ENCODE data around the gene MRPL21.
"Not testable (repeated sequence)": the region's sequence is repeated elsewhere in the genome, so short reads cannot be mapped to it uniquely, and the experiment has no call there.

The MRPL21 gene

DNA sequence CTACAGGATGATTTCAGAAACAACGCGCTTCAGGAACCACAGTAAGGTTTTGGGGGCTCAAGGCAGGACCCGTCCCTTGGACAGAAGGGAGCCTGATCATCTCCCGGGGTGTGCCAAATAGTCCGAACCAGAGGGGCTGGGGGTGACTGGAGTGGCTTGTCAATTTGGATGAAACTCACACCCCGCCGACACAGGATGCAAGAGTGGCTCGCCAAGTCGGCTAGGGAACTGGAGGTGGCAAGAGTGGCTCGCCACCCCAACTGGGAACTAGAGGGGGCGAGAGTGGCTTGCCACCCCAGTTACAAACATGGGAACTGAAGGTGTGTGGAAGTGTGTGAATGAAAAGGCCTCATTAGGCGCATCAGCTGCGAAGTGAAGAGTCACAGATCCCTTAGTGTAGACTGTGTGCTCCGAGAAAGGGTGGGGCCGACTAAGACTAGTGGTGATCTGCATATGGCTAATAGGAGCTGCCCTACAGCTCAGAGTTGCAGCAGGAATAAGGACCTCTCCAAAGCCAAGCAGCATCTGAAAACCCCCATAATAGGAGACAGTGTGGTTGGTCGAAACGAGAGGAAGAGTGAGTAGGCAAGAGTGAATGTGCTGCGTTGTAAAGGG is 35.3 kb downstream of the MRPL21 start:
- DNase-seq (ENCODE audit: low spot score): no peak

DNA sequence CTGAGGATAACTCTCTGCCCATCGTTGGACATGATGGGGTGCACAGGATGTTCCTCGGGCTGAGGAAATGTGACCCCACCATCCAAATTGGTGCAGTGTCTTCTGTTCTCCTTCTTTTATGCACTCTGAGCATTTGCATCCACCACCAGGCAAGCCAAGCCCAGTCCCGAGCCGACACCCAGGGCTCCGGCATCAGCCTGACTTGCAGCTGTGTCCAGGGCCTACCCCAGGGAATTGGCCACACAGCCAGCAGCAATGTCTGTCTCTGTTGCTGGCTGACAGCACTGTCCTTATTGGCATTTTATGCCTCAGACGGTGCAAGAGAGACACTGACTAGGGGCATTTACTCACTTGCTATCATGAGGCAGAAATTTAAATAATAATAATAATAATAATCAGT is 36.6 kb downstream of the MRPL21 start:
- no peak for DNase-seq (ENCODE audit: low spot score)

DNA sequence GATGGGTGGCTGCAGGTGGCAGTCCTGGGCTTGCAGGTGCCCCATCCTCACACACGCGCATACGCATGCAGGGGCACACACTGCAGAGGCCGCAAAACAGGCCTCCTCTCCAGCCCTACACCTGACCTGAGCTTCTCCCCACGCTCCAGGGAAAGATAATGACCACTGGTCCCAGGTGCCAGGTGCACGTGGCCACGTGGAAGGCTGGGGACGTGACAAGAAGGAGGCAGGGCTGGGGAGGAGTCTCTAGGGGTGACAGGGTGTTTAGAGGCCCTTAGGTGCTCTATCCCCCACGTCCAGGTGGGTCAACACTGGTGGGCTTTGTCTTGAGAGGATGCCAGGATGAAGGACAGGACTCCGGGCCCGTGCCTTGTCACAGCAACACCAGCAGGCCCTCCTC is 38.4 kb downstream of the MRPL21 start:
- DNase-seq (ENCODE audit: low spot score): no peak

DNA sequence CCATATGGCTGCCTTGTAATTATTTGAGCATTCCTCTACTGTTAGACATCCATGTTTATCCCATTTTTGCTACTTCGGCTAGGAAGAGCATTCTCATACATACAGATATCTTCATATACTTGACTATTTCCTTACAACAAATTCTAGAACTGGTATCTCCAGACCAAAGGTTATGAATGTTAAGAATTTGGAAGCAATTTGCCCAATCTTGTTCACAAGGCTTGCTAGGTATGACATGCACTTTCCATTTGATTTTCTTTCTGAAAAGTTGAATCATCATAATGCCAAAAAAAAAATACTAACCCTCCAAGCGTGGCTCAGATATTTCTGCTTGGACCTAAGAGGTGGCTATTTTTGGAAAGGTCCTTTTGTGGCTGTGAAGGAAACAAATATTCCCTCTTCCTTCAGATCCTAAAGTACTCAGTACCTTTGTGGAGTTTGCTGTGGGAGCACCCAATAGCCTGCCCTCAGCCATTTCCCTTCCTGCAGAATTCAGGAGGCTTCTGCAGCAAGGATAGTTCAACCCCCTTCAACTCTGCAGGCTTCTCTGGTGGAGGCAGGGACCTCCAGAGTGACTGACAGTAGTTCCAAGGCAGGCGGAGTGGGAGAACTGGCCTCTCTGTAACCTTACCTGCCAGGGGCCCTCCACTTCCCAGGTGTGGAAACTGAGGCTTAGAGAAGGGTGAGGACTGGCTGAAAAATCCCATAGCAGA is 39.9 kb downstream of the MRPL21 start:
- DNase-seq (ENCODE audit: low spot score): no peak

DNA sequence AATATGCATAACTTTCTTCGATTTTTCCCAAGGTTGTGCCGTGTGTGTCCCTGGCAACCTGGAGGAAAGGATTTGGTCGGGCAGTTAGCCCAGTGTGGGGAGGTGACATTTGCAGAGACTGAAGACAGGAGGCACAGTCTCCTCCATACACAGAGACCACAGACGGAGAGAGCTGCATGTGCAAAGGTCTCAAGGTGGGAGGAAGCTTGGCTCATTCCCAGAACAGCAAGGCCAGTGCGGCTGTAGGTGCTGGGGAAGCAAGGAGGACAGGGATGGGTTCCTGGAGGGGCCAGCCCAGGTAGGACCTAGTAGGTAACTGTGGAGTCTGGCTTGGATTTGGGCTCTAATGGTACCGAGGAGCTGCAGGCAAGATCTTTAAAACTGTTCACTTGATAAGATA is 41.2 kb downstream of the MRPL21 start:
- DNase-seq (ENCODE audit: low spot score): no peak

DNA sequence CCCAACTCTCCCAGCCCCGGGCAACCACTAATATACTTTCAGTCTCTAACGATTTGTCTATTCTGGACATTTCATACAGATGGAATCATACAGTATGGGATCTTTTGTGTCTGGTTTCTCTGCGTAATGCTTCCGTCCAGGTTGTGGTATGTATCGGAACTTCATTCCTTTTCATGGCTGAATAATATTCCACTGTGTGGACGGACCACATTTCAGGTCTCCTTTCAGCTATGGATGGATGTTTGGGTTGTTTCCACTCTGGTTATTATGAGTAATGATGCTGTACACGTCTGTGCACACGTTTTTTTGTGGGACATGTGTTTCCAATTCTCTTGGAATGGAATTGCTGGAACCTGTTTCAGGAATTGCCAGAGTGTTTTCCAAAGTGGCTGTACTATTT is 44.5 kb downstream of the MRPL21 start:
- DNase-seq (ENCODE audit: low spot score): no peak

DNA sequence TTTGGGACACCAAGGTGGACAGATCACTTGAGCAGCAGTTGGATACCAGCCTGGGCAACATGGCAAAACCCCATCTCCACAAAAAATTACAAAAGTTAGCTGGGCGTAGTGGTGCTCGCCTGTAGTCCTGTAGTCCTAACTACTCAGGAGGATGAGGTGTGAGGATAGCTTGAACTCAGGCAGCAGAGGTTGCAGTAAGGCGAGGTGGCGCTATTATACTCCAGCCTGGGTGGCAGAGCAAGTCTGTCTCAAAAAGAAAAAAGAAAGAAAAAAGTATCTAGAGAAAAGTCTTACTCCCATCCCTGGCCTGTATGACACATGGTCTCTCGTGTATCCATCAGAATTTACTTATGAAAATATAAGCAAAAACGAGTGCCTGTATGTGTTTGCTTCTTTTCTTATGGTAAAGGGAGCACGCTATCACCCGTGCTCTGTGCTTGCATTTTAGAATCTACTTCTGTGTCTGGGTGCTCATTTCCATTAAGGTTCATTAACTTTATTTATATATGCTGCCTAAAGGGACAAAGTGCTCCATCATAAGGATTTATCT is 46.5 kb downstream of the MRPL21 start:
- DNase-seq (ENCODE audit: low spot score): no peak

DNA sequence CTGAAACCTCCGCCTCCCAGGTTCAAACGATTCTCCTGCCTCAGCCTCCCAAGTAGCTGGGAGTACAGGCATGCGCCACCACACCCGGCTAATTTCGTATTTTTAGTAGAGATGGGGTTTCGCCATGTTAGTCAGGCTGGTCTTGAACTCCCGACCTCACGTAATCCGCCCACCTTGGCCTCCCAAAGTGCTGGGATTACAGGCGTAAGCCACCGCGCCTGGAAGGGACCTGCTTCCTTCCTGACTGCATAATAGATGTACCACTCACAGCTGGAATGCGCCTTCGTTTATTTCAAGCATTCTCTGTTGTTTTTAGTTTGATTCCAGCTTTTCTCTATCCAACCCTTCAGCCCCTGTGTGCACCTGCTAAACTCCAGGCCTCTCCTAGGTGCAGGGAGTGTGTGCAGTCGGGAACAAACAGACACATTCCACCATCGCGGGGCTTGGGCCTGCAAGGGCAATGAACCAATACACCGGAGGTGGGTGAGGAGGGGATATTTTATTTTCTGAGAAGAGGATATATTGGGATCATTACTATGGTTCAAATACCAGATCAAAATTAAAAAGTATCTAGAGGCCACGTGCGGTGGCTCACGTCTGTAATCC is 47.1 kb downstream of the MRPL21 start:
- DNase-seq (ENCODE audit: low spot score): not testable (repeated sequence)

DNA sequence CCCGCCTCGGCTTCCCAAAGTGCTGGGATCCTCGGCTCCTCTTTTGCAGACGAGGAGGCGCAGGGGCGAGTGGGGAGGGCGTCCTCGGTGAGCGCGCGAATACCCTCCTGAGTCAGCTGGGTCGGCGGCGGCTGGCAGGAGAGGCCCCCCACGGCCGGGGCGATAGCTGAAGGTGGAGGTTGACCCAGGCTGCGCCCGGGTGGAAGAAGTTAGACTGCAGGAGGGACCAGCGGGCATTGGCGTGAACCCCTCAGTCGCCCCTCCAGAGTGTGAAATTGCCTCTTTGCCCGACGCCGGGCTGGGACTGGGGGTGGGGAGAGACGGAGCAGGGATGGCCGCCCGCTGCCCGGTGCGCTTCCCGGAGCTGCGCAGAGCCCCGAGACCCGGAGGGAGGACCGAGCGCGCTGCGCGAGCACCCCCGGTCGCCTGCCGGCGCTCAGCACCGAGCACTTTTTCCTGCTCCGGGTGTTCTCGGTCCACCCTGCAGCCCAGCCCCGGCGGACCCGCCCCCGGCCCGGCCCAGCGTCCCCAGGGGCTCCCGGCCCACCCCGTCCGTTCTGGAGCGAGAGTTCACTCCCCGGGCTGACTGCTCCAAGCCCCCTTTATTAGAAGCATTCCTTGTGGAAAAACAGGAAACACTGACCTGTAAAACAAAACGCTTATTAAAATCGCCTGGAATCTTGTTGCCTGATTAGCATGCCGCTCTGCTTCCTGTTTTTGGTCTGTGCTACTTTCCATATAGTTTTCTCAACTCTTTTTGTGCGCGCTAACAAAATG is 48.2 kb downstream of the MRPL21 start:
- no peak for DNase-seq (ENCODE audit: low spot score)

DNA sequence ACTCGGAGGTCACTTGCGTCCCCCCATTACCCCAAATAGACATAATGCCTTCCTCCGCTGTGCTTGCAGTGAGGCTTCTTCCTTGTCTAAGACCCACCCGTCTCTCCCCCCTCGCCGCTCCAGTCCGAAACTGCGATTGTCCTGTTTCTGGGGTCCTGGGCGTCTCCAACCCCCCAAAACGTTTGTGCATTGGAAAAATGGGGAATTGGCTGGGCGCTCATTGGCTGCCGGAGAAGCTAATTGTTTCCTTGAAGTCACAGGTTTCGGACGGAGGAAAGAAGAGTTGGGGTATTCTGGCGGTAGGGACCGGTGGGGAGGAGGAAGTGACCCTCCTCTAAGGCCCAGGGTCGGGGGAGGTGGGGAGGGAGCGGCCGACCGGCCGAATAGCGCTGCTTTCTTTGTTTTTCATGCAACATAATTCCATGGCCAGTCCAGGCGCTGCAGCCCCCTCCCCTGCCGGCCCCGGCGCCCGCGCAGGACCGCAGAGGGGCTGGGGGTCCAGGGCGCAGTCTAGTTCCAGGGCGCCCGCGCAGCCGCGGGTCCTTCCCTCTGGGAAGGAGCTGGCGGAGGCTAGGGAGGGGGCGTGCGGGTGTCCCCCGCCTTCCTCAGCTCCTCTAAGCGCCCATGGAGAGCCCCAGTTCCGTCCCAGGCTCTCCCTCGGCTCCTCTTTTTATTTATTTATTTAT is 49.2 kb downstream of the MRPL21 start:
- DNase-seq (ENCODE audit: low spot score): no peak

DNA sequence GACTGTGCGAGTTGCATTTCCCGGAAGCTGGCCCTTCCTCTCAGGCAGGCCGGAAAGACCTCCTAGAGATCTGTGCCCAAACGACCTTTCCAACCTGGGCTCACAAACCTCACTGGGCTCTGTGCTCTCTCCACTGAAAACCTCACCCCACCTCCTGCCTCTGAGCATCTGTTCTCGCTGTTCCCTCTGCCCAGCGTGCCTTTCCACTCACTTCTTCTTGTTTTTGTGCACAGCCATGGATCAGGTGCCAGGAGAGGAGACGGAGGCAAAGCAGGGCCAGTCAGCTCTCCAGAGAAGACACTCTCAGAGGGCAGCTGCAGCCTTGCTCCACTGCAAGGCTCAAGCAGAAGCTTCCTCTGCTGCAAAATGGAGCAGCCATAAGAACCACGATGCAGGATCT is 51.0 kb downstream of the MRPL21 start:
- DNase-seq (ENCODE audit: low spot score): no peak

DNA sequence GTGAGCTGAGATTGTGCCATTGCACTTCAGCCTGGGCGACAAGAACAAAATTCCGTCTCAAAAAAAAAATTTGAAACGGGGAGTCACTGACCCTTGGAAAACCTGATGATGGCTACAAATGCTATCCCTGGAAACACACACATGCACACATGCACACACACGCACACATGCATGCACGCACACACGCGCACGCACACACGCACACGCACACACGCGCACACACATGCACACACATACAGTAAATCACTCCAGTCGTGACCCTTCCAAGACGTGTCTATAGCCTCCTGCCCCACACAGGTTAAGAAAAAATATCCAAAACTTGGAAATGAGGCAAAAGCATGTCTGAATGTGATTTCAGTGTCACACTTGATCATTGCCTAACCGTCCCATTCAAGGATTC is 55.2 kb downstream of the MRPL21 start:
- no peak for DNase-seq (ENCODE audit: low spot score)

DNA sequence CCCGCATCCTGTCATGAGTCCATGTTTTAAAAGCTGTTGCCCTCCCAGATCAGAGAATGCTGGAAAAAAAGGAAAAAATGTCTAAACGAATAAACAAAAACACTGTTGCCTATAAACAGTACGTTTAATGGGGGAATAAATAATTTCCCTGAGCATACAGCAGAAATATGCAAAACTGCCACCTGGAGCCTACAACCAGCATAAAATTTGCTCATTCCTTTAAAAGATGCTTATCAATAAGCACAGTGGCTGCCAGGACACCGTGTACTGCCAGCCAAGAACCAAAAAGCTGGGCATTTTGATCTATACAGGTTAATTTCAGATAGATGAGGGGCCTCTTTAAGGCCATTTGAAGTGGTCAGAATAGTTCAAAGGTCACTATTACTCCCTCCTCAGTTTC is 56.2 kb downstream of the MRPL21 start:
- DNase-seq (ENCODE audit: low spot score): no peak

DNA sequence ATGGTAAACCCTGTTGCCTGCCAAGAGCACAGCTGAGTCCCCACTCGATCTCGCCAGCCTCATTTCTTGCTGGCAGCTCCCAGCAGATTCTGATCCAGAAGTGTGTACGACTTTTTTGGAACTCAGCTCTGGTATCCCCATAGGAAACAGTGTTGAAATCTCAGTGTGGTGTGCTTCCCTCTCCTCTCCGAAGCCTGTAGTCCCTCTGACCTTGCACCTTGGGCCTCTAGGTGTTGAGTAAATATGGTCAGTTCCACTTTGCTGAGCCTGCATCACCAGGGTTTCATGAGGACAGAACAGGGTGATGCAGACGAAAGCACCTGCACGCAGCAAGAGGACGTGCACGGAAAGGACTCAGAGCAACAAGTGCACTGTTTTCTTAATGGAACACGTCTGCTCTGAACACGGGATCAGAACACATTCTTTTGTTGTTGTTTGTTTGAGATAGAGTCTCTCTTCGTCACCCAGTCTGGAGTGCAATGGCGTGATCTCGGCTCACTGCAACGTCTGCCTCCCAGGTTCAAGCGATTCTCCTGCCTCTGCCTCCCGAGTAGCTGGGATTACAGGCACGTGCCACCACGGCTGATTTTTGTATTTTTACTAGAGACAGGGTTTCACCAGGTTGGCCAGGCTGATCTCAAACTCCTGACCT is 58.2 kb downstream of the MRPL21 start:
- no peak for DNase-seq (ENCODE audit: low spot score)

DNA sequence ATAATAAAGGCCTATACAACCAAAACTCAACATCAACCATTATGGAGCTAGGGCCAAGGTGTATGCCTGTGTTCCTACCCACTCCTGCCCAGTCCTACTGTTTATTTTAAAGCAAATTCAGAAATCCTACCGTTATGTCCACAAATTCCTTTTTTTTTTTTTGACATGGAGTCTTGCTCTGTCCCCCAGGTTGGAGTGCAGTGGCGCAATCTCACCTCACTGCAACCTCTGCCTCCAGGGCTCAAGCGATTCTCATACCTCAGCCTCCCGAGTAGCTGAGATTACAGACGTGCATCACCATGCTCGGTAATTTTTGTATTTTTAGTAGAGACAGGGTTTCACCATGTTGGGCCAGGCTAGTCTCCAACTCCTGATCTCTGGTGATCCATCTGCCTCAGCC is 58.8 kb downstream of the MRPL21 start:
- DNase-seq (ENCODE audit: low spot score): no peak

DNA sequence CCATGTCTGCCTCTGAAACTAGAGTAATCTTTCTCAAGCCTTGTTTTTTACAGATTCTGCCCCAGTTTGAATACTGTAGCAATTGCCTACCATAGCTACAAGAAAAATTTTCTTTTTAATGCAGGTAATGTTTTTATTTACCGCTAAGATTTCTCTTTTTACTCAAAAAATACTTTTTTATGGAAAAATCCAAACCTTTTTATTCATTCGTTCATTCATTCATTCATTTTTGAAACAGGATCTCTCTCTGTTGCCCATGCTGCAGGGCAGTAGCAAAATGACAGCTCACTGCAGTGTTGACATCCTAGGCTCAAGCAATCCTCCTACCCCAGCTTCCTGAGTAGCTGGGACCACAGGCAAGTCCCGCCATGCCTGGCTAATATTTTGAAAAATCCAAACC is 59.3 kb downstream of the MRPL21 start:
- no peak for DNase-seq (ENCODE audit: low spot score)

DNA sequence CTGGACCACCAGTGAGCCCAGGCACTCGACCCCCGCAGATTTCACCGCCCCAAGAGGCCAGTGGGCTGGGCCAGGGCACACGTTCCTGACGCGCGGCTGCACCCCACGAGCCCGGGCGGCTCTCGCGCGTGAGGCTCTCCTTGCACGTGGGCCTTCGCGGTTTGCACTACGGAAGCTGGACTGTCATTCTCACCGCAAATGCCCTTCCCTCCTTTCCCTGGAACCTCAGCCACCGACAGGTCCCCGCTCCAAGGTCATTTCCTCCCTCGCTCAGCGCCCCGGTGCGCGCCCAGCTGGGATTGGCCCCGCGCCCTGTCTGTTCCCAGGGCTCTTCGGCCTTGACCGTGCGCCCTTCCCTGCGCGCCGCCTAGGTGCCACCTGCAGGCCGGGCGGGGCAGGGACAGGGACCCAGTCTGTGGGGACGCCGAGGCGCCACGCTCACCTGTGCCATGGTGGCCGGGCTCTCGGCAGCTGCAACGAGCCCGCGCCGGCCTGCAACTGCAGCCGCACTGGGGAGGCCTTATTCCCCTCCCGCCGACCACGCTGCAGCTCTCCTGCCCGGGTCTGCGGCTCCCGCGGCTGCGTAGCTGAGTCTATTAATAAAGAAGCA is 59.8 kb downstream of the MRPL21 start:
- peak; percentile 76 for DNase-seq (ENCODE audit: low spot score)

DNA sequence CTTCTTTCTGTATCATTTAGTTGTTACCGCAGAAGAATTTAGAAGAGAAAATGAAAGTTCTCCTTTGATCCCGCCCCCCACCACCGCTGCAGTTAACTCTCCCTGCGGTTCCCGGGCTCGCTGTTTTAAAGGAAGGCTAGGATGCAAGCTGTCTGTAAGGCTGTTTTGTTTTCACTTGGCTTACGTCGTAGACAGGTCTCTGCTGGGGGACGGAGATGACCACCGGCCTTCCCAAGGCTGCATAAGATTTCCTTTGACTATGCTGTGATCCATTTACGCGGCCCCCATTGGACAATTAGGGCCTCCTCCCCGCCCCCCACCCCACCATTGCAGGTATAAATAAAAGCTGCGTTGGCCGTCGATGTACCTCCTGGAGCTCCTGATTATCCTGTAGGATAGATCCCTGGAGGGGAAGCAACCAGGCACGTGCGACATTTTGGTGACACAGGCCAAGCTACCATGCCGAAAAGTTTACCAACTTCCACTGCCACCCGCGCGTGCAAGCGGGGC is 60.5 kb downstream of the MRPL21 start:
- peak; percentile 35 for DNase-seq (ENCODE audit: low spot score)

DNA sequence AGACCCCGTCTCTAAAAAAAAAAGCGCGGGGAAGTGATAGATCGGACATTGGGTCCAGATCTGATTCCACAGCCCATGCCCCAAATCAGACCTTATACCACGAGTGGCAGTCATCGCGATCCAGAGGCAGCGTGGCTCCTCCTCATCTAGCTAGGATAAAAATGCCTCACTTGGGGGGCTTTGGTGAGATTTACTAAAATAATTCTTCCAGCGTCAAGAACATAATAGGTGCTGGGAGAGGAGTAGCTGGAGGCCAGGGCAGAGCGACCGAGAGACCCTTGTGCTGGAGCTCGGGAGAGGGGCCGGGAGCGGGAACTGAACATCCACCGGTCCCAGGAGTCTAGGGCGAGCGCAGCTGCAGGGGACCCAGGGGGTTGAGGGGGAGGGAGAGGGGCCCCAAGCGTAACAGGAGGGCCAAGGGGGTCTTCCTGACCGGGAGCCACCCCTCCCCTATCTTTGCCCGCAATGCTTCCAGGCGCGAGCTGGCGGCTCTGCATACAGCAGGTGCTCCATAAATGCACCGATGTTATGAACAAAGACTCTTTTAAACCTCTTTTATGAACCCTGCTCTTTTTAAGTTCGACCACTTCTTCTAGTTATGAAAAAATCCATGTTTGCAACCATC is 61.1 kb downstream of the MRPL21 start:
- DNase-seq (ENCODE audit: low spot score): no peak

DNA sequence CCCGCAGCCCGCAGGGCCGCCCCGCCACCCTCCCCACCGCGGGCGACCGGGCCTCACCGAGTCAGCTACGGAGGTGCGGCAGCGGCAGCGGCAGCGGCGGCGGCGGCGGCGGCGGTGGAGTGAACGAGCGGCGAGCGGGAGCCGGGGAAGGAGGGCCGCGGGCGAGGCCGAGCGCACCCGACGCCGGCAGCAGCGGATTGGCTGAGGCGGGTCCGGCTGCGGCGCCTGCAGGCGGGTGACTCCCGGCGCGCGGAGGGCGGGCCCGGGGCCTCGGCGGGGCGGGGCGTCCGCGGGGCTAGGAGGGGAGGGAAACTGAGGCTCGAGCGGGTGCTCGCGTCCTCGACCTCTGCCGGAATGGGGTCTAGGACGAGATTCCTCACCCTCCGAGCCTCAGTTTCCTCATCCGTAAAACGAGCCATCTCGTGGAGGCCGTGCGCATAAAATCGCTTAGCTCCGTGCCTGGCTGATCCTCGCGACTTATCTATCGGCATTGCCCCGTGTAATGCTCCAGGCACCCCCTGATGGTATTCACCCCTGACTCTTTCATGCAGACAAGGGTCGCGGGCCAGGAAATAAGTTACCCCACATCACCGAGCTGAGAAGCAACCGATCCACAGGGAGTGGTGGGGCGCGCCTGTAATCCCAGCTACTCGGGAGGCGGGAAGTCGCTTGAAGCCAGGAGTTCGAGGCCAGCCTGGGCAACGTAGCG is 61.8 kb downstream of the MRPL21 start, which contains the start of gene CPT1A:
Gene CPT1A, minus strand, starts transcription at position 199 of the 709 bp plus-strand sequence. CDS start 26,442 bp downstream, outside the sequence.
- peak; percentile 65 for DNase-seq (ENCODE audit: low spot score)
